ENCODE measurements around the gene DNLZ. TPM values are rescaled to one million over a fixed set of nuclear protein-coding genes. Genes with fewer than 3 reads are reported as not detected.
A peak's percentile ranks its signal among the peaks of the same experiment; 100 is the strongest.

The DNLZ gene
- total and polyA plus RNA-seq, 9 of the 15 experiments (the other 6 are each of a cell fraction or from before 2014, with no cell fraction given) = 0.17 to 44.6 (median 3.4) TPM

DNA sequence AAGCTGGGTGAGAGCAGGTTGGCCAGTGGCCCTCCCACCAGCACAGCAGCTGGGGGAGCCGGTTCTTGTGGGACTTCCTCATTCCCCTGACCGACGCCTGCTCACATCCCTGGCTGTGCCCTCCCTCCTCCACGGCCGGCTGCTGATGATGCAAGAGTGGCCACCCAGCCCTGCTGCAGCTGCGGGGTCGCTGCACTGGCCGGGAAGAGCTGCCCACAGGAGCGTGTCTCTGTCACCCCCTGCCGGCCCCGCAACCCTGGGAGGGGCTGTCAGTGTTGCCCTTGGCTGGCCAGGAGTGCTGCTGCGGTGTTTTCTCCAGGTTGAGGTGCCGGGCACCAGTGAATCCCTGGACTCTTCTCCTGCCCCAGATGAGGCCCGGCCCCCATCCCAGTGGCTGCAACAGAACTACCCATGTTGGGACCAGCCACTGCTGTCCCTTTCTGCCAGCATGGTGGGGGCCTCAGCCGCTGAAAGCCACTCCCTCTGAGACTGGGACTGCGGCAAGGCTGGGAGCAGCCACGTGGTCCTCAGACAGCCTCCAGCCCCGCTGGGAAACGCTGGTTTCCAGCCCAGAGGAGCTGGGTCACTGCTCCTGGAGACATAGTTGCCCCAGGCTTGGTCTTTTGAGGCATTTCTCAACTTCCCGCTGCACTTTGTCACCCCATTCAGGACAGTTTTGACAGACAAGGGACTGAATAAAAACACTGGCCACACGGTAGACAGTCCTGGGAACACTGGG, 9.2 kb upstream of the DNLZ start (continued):
- TF ChIP-seq ZNF146 (CRISPR knock-in tag; IDR thresholded peaks at IDR 0.05; ENCODE audit: unreplicated experiment) (no peak), MEF2A (IDR thresholded peaks at IDR 0.05; ENCODE audit: control insufficient read depth, low read depth, low read length) (no peak), HMG20B (CRISPR knock-in tag; IDR thresholded peaks at IDR 0.05) (no peak), ELF4 (CRISPR knock-in tag; IDR thresholded peaks at IDR 0.05) (no peak), ZC3H11A (IDR thresholded peaks at IDR 0.05; ENCODE audit: low read depth, low read length) (no peak), CHD1 (IDR thresholded peaks at IDR 0.05; ENCODE audit: low read length) (peak; percentile 26), IRF1 (CRISPR knock-in tag; IDR thresholded peaks at IDR 0.05; ENCODE audit: borderline replicate concordance) (peak; percentile 64; the same call in 1 of the 2 replicates), HSF4 (CRISPR knock-in tag; IDR thresholded peaks at IDR 0.05; ENCODE audit: borderline replicate concordance) (no peak), CBX3 (IDR thresholded peaks at IDR 0.05; ENCODE audit: borderline replicate concordance in 1 of 2, low read length in 2 of 2) (no peak), AFF4 (CRISPR knock-in tag; IDR thresholded peaks at IDR 0.05) (peak; percentile 74; the same call in 1 of the 2 replicates), GABPB1 (CRISPR knock-in tag; IDR thresholded peaks at IDR 0.05) (peak; percentile 67), TFAM (CRISPR knock-in tag; conservative IDR thresholded peaks at IDR 0.05) (no peak), FOSL1 (tag; conservative IDR thresholded peaks at IDR 0.05) (no peak), MTF1 (CRISPR knock-in tag; IDR thresholded peaks at IDR 0.05; ENCODE audit: borderline replicate concordance) (no peak), MXI1 (IDR thresholded peaks at IDR 0.05; ENCODE audit: low read depth, low read length) (peak; percentile 91), ZNF175 (CRISPR knock-in tag; IDR thresholded peaks at IDR 0.05; ENCODE audit: low read depth) (no peak), CEBPB (tag; IDR thresholded peaks at IDR 0.05) (peak; percentile 98), L3MBTL2 (IDR thresholded peaks at IDR 0.05) (peak; percentile 53)
- TF ChIP-seq, protein P1, sequence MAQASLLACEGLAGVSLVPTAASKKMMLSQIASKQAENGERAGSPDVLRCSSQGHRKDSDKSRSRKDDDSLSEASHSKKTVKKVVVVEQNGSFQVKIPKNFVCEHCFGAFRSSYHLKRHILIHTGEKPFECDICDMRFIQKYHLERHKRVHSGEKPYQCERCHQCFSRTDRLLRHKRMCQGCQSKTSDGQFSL (CRISPR knock-in tag; IDR thresholded peaks at IDR 0.05) = peak; percentile 77; the same call in 1 of the 2 replicates
- TF ChIP-seq, protein P1 (tag; IDR thresholded peaks at IDR 0.05) = no peak; a peak in 1 of 4 replicates

Data from K562 (cell line).